GM10248 (cell line): ENCODE data around the gene ATP5F1D.
A peak's percentile ranks its signal among the peaks of the same experiment; 100 is the strongest.

Experiments
- CTCF ChIA-PET: fragments of 300-600 bp; sonication (Branson Sonifier 250); formaldehyde crosslinking; extraction: SDS; loops from one replicate; lab custom pipeline; 2021; ENCODE audit warnings: antibody characterized with exemption; lab: Yijun Ruan, JAX
- POLR2A ChIA-PET: fragments of 350-650 bp; sonication (Branson Sonifier 250); formaldehyde crosslinking; extraction: SDS; loops from one replicate; lab custom pipeline; 2020; ENCODE audit warnings: antibody characterized with exemption; lab: Yijun Ruan, JAX
- DNase-seq: peaks from one replicate; pipeline ENCODE4 v3.0.0; 2012; ENCODE audit errors: extremely low spot score
- TF ChIP-seq, protein P1 (sequence below): IDR thresholded peaks from 2 replicates; pipeline ENCODE4 v1.5.1; 2012; ENCODE audit warnings: mild to moderate bottlenecking, low read depth; ENCODE audit errors: extremely low read depth, missing control alignments, control extremely low read depth

The ATP5F1D gene

DNA sequence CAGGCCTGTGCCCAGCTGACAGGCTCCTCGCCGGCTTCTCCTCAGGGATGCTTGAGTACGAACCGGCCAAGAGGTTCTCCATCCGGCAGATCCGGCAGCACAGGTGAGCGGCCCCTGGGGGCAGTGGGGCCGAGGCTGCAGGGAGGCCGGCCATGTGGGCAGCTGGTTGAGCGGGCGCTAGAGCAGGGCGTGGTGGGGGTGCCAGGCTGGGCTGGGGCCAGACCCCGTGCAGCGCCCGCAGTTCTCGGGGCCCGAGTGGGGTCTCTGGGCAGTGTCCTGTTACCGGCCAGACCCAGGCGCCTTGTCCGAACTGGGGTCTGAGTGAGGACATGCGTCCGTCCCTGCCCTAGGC, 19.7 kb upstream of the ATP5F1D start:
- TF ChIP-seq, protein P1, sequence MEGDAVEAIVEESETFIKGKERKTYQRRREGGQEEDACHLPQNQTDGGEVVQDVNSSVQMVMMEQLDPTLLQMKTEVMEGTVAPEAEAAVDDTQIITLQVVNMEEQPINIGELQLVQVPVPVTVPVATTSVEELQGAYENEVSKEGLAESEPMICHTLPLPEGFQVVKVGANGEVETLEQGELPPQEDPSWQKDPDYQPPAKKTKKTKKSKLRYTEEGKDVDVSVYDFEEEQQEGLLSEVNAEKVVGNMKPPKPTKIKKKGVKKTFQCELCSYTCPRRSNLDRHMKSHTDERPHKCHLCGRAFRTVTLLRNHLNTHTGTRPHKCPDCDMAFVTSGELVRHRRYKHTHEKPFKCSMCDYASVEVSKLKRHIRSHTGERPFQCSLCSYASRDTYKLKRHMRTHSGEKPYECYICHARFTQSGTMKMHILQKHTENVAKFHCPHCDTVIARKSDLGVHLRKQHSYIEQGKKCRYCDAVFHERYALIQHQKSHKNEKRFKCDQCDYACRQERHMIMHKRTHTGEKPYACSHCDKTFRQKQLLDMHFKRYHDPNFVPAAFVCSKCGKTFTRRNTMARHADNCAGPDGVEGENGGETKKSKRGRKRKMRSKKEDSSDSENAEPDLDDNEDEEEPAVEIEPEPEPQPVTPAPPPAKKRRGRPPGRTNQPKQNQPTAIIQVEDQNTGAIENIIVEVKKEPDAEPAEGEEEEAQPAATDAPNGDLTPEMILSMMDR, result no peak
- DNase-seq, result no peak
- ChIA-PET CTCF (interaction anchor here (2.3 to 2.8 kb wide), 2 partner anchors 11 to 23 kb away, joined by 7 to 11 read pairs; no protein-coding TSS in a partner anchor), POLR2A (no interaction called here)

DNA sequence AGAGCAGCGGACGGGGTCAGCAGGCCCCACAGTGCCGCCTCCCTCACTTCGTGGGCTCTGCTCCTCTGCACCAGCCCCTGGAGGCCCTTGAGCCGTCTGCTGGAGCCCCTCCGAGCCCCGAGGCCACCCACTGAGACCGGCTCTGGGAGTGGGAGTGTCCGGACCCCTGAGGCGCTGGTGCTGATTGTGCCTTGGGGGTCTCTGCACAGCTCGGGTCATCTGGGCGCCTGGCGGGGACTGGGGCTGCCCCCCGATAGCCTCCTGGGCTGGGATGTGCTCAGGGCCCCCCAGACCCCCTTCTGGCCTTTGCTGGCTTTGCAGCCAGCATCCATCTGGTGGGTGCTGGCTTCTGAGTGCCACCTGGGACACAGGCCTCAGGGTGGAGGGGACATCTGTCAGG, 19.2 kb upstream of the ATP5F1D start:
- CTCF ChIA-PET, result interaction anchor here (1.0 to 2.8 kb wide), 6 partner anchors 9 to 109 kb away, joined by 3 to 11 read pairs (median 6); no protein-coding TSS in a partner anchor
- DNase-seq, result no peak
- POLR2A ChIA-PET, result no interaction called here
- TF ChIP-seq, protein P1, result no peak

DNA sequence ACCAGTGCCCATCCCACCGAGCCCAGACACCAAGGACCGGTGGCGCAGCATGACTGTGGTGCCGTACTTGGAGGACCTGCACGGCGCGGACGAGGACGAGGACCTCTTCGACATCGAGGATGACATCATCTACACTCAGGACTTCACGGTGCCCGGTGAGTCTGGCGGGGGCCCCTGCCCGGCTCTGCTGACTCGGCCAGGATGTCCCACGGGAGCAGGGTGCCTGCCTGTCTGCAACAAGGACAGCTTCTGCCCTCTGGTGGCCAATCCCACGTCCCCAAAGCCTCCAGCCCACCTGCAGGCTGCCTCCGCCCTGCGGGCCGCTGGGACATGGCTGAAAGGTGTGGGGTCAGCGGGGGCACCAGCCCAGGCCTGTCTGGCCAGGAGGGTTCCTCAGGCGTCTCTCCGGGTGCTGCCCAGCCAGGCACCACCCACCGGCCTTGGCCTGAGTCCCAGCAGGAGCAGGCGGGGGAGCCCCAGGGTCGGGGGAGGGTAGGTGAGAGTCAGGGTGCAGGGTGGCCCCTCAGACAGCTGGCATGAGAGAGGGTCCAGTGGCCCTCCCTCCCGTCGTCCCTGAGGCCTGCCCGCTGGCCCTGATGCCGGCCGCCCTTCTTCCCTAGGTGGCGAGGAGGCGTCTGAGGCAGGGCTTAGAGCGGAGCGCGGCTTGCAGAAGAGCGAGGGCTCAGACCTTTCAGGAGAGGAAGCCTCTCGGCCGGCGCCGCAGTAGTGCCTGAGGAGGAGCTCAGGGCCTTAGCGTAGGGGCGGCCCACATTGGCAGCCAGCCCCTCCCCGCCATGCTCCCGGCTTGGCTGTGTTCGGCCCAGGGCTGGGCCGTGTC, 18.3 kb upstream of the ATP5F1D start:
- POLR2A ChIA-PET, result no interaction called here

DNA sequence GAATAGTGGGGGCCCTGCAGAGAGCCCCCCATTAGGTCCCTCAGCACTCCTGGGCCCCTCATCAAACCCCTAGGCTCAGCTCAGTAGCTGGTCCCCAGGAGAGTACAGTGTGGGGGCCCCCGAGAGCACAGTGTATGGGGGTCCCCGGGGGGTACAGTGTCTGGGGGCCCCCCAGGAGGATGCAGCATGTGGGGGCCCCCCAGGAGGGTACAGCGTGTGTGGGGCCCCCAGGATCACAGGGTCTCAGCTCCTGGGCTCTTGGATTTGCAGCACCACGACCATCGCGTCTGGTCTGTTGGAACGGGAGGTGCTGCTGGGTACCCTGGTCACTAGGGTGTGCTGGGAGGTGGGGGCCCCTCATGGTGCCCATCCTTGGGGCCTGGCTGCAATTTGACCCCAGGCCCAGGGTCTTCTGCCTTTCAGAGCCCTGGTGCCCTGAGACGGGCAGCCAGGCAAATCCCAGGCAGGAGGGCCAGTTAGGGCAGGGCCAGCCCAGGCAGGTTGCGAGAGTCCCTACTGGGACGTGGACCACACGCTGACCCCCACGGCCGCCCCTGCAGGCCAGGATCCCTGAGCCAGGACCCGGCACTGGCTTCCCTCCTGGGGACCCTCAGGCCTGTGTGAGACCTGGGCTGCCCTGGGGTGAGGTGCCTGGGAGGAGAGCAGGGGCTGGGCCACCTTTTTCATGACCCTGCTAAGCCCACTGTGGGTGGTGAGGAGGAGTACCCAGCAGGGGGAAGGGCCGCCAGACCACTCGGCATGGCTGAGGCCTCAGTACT, 17.3 kb upstream of the ATP5F1D start:
- TF ChIP-seq, protein P1, result no peak
- DNase-seq, result no peak
- ChIA-PET POLR2A (no interaction called here), CTCF (interaction anchor here (0.9 to 2.8 kb wide), 3 partner anchors 13 to 111 kb away, joined by 3 to 11 read pairs (median 6); no protein-coding TSS in a partner anchor)

More for the DNA sequence above, 18.3 kb upstream of the ATP5F1D start:
- DNase-seq, result peak; percentile 73
- CTCF ChIA-PET, result interaction anchor here (0.9 to 2.8 kb wide), 7 partner anchors 9 to 110 kb away, joined by 3 to 11 read pairs (median 5); no protein-coding TSS in a partner anchor
- TF ChIP-seq, protein P1, result peak; percentile 53

DNA sequence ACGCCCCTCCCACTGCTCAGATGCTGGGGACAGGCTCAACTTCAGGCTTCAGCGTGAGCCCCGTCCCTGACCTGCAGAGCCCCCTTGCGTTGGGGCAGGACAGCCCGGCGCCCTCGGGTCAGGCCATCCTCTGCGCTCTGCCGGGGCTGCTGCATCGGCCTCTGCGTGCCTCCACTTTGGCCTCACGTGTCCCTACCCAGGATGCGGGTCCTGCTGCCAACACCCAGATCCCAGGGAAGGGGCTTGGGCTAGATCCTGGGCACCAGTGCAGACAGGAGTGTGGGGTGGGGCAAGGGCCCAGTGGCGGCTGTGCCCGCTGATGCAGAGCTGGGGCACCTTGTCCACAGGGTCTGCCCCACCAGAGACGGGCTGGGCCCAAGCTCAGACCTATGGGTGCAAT, 16.7 kb upstream of the ATP5F1D start:
- ChIA-PET CTCF (interaction anchor here (0.9 to 1.5 kb wide), 5 partner anchors 11 to 111 kb away, joined by 3 to 5 read pairs (median 4); partner anchors contain the start of gene ATP5F1D), POLR2A (no interaction called here)
- TF ChIP-seq, protein P1, result no peak
- DNase-seq, result no peak

DNA sequence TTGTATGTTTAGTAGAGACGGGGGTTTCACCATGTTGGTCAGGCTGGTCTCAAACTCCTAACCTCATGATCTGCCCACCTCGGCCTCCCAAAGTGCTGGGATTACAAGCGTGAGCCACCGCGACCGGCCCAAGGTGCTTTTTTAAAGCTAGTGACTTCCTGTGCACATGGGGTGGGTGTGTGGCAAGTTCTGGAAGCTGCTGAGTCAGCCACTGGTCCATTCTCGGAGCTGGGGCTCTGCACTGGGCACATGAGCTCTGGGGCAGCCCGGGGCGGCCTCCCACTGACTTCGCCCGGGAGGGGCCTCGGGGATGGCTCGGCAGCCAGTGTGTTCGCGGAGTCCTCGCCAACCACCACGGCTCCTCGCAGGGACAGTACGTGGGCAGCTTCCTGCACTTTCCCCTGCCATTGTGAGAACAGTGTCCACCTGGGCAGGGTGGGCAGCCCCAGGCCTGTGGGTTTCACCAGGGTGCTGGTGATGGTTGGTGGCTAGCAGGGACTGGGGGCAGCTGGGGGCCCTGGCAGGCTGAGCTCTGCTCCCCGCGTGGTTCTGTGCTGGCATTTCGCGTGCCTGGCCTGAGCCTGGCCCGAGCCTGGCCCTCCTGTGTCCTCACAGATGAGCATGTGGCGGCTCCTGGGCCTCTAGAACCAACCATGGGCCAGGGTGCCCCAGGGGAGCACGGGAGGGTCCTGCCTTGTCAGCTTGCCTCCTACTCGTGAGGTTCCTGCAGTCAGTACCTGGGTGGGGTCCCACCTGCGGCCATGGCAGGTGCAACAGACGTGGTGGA, 15.9 kb upstream of the ATP5F1D start:
- TF ChIP-seq, protein P1, result no peak
- DNase-seq, result no peak
- ChIA-PET CTCF (interaction anchor here (0.9 to 1.5 kb wide), 7 partner anchors 8 to 112 kb away, joined by 3 to 5 read pairs (median 4); partner anchors contain the start of gene ATP5F1D), POLR2A (no interaction called here)
